Measurements from ENCODE around the gene LGALS7B.
"Not testable (repeated sequence)": the region's sequence is repeated elsewhere in the genome, so short reads cannot be mapped to it uniquely, and the experiment has no call there.

GRCh38 chr19:38770228-38770948 lies 18.6 kb upstream of the LGALS7B start:
- TF ChIP-seq, protein P1, sequence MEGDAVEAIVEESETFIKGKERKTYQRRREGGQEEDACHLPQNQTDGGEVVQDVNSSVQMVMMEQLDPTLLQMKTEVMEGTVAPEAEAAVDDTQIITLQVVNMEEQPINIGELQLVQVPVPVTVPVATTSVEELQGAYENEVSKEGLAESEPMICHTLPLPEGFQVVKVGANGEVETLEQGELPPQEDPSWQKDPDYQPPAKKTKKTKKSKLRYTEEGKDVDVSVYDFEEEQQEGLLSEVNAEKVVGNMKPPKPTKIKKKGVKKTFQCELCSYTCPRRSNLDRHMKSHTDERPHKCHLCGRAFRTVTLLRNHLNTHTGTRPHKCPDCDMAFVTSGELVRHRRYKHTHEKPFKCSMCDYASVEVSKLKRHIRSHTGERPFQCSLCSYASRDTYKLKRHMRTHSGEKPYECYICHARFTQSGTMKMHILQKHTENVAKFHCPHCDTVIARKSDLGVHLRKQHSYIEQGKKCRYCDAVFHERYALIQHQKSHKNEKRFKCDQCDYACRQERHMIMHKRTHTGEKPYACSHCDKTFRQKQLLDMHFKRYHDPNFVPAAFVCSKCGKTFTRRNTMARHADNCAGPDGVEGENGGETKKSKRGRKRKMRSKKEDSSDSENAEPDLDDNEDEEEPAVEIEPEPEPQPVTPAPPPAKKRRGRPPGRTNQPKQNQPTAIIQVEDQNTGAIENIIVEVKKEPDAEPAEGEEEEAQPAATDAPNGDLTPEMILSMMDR (IDR thresholded peaks at IDR 0.05; ENCODE audit: insufficient read depth, low read length, poor library complexity, severe bottlenecking): not testable (repeated sequence)
- not testable (repeated sequence) for TF ChIP-seq EZH2phosphoT487 (conservative IDR thresholded peaks at IDR 0.05; ENCODE audit: low read length)
